Brain microvascular endothelial cell (primary cell): ENCODE results near the gene SUCLG2.
A peak's percentile ranks its signal among the peaks of the same experiment; 100 is the strongest.

Experiments used
- DNase-seq: peaks from one replicate; pipeline ENCODE4 v3.0.0-alpha.2; 2020
- H3K27ac ChIP-seq: fragments of 250-450 bp; sonication (Bioruptor Pico); 2 replicates; pipeline ENCODE4 v1.5.1; 2020; ENCODE audit warnings: mild to moderate bottlenecking, moderate library complexity
- H3K27me3 ChIP-seq: fragments of 250-450 bp; sonication (Bioruptor Pico); replicated peaks from 2 replicates; pipeline ENCODE4 v1.5.1; 2020; ENCODE audit warnings: mild to moderate bottlenecking
- H3K36me3 ChIP-seq: fragments of 250-450 bp; sonication (Bioruptor Pico); replicated peaks from 2 replicates; pipeline ENCODE4 v1.5.1; 2020; ENCODE audit warnings: mild to moderate bottlenecking
- H3K4me3 ChIP-seq: 2 replicates; pipeline ENCODE4 v1.5.1; 2011; ENCODE audit warnings: low read depth, mild to moderate bottlenecking, control low read depth, low read length, moderate library complexity
- CTCF ChIP-seq: IDR thresholded peaks from 2 replicates; pipeline ENCODE4 v1.5.1; 2011; ENCODE audit warnings: low read depth, mild to moderate bottlenecking, moderate library complexity, low read length, control low read depth, inconsistent platforms; ENCODE audit errors: missing control alignments
- in situ Hi-C: cut with HindIII; loops from 2 replicates; pipeline ENCODE4 v1.10.0; 2017; ENCODE audit warnings: low sequenced_read_pairs, low pct_ligation_motif_present

Gene SUCLG2

GRCh38 chr3:67608034-67608433 lies 46.4 kb downstream of the SUCLG2 start:
- Histone ChIP-seq H3K27ac (no peak overlapping the region), H3K27me3 (no peaks in the 10 kb centered on the region), H3K36me3 (peaks cover 7% of the 10 kb centered on the region), H3K4me3 (no peak overlapping the region)
- TF ChIP-seq CTCF, result no peak
- in situ Hi-C loops, result no loop called here
- no peak for DNase-seq

DNA sequence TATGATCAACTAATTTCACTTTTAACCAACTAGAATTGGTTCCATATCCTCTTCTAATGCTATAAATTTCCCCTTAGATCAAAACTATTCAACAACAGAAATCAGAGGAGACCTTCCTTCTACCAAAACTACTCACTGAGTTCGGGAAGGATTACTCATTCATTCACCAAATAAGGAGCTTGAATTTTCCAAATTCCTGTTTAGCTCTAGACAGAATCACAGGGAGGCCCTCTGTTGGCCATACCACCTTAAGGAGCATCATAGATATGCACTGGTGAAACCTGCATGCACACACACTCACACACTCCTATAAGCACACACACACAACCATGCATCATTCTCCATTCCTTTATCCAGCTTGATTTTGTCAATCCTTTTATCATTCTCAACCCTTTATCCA lies 49.0 kb downstream of the SUCLG2 start:
- DNase-seq, result peak; percentile 65
- peak; percentile 70 for TF ChIP-seq CTCF
- Histone ChIP-seq H3K27me3 (no peaks in the 10 kb centered on the region), H3K27ac (no peak overlapping the region), H3K4me3 (no peak overlapping the region), H3K36me3 (peaks cover 7% of the 10 kb centered on the region)
- in situ Hi-C loops, result no loop called here

DNA sequence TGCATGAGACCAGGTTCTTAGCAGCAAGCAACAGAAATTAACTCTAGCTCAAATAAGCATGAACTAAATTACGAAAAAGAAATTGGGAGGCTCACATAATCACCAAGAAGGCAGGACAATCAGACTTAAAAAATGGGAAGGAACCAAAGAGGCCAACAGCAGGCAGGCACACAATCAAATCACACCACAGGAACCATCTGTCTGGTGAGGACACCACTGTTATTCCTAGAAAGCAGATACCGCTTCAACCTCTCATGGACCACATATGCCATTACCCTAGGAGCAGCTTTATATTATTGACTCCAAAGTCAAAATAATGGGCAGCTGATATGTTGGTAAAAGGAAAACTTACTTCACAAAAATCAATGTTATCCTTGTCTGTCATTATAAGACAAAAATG lies 51.6 kb downstream of the SUCLG2 start:
- Histone ChIP-seq H3K36me3 (peaks cover 7% of the 10 kb centered on the region), H3K27ac (no peak overlapping the region), H3K4me3 (no peak overlapping the region), H3K27me3 (no peaks in the 10 kb centered on the region)
- in situ Hi-C loops, result no loop called here
- no peak for DNase-seq
- TF ChIP-seq CTCF, result no peak

GRCh38 chr3:67601919-67602608 lies 52.3 kb downstream of the SUCLG2 start:
- Histone ChIP-seq H3K27ac (no peak overlapping the region), H3K4me3 (no peak overlapping the region), H3K27me3 (no peaks in the 10 kb centered on the region), H3K36me3 (peaks cover 4% of the 10 kb centered on the region)
- in situ Hi-C loops, result no loop called here
- TF ChIP-seq CTCF, result no peak
- peak; percentile 16 for DNase-seq

GRCh38 chr3:67601385-67601784 lies 53.0 kb downstream of the SUCLG2 start:
- in situ Hi-C loops, result no loop called here
- no peak overlapping the region for H3K27ac ChIP-seq
- peaks cover 2% of the 10 kb centered on the region for H3K36me3 ChIP-seq
- no peak for DNase-seq
- no peak for TF ChIP-seq CTCF
- no peak overlapping the region for H3K4me3 ChIP-seq
- H3K27me3 ChIP-seq, result no peaks in the 10 kb centered on the region

GRCh38 chr3:67599821-67600220 lies 54.6 kb downstream of the SUCLG2 start:
- in situ Hi-C loops, result no loop called here
- TF ChIP-seq CTCF, result no peak
- no peak for DNase-seq
- Histone ChIP-seq H3K4me3 (no peak overlapping the region), H3K36me3 (peaks cover 2% of the 10 kb centered on the region), H3K27me3 (no peaks in the 10 kb centered on the region), H3K27ac (no peak overlapping the region)
